Spleen (tissue), 7 donors: ENCODE data around the gene CHCT1.

Source experiments
- POLR2A ChIP-seq, 3 donors: fragments of 450-650 bp; IDR thresholded peaks; one replicate each; pipeline ENCODE4 v1.5.1; 2017; ENCODE audit warnings: antibody characterized with exemption in 3 of 3, mild to moderate bottlenecking in 1 of 3
- POLR2AphosphoS5 ChIP-seq, 3 donors: sonication (generic); formaldehyde crosslinking; IDR thresholded peaks; one replicate each; pipeline ENCODE4 v1.5.1; 2017; ENCODE audit warnings: antibody characterized with exemption in 3 of 3
- TF ChIP-seq, protein P1 (sequence below), 11 experiments: fragments of 200-600 bp in 7 of 11; fragments of 450-650 bp in 4 of 11; sonication (generic) in 4 of 11; IDR thresholded peaks in 8 of 11; conservative IDR thresholded peaks in 3 of 11; 1 replicate in 7 of 11; 2 replicates in 4 of 11; pipeline versions ENCODE4 v1.4.0 to v1.8.0; 2016 to 2021; ENCODE audit warnings: antibody characterized with exemption in 11 of 11, inconsistent platforms in 4 of 11, mild to moderate bottlenecking in 1 of 11
- donor health status: DM: no; HTN: no; CAD: no; lungs with moderate emphysema.
- donor health status: DM: no; HTN: no; CAD: no.
- donor health status: DM: no; HTN: no; CAD: no.

DNA sequence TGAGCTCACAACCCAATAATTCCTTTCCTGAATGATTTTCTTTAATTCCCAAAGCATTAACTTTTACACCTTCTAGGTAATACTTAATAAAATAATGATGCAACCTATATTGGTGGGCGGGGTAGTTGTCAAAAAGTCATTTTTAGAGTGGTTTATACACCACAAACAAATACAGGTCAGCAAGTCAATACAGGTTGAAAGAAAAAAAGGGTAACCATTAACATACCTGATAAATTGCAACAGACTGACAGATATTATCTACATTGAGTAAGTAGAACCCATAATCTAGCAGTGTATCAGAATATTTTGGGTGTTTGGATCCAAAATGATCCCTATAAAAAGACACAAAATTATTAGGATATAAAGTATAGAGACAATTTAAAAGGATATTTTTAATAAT is 39.3 kb downstream of the CHCT1 start:
- TF ChIP-seq POLR2A (IDR thresholded peaks at IDR 0.05) = no peak
- TF ChIP-seq, protein P1, sequence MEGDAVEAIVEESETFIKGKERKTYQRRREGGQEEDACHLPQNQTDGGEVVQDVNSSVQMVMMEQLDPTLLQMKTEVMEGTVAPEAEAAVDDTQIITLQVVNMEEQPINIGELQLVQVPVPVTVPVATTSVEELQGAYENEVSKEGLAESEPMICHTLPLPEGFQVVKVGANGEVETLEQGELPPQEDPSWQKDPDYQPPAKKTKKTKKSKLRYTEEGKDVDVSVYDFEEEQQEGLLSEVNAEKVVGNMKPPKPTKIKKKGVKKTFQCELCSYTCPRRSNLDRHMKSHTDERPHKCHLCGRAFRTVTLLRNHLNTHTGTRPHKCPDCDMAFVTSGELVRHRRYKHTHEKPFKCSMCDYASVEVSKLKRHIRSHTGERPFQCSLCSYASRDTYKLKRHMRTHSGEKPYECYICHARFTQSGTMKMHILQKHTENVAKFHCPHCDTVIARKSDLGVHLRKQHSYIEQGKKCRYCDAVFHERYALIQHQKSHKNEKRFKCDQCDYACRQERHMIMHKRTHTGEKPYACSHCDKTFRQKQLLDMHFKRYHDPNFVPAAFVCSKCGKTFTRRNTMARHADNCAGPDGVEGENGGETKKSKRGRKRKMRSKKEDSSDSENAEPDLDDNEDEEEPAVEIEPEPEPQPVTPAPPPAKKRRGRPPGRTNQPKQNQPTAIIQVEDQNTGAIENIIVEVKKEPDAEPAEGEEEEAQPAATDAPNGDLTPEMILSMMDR (IDR thresholded peaks at IDR 0.05 in 8 of 11, conservative IDR thresholded peaks at IDR 0.05 in 3 of 11) = no peak
- TF ChIP-seq POLR2AphosphoS5 (IDR thresholded peaks at IDR 0.05) = no peak
